Tibial artery (tissue), 4 donors: ENCODE measurements around the gene CLDN6.
A peak's percentile ranks its signal among the peaks of the same experiment; 100 is the strongest.

Source experiments
- DNase-seq, 2 donors: peaks; one replicate each; pipeline ENCODE4 v3.0.0-alpha.2; 2019
- H3K27ac ChIP-seq, 2 donors: fragments of 200-600 bp; sonication (generic) in 1 of 2; 1 replicate in 1 of 2; 2 replicates in 1 of 2; pipeline ENCODE4 v1.5.1; 2018 to 2019; ENCODE audit warnings: mild to moderate bottlenecking in 1 of 2
- H3K27me3 ChIP-seq, 2 donors: fragments of 200-600 bp; sonication (generic) in 1 of 2; one replicate each; pipeline versions ENCODE4 v1.5.1 to v1.6.0; 2016 to 2019
- H3K36me3 ChIP-seq, 3 donors: fragments of 200-600 bp; sonication (generic) in 2 of 3; one replicate each; pipeline ENCODE4 v1.5.1; 2016 to 2019; ENCODE audit warnings: mild to moderate bottlenecking in 2 of 3
- H3K4me1 ChIP-seq, 4 donors: fragments of 200-600 bp; sonication (generic) in 2 of 4; 1 replicate in 3 of 4; 2 replicates in 1 of 4; pipeline ENCODE4 v1.5.1; 2016 to 2019
- H3K4me3 ChIP-seq, 2 donors: fragments of 200-600 bp; sonication (generic) in 1 of 2; 1 replicate in 1 of 2; 2 replicates in 1 of 2; pipeline ENCODE4 v1.5.1; 2018 to 2019; ENCODE audit warnings: mild to moderate bottlenecking in 2 of 2
- H3K9me3 ChIP-seq, 3 donors: fragments of 200-600 bp; sonication (generic) in 1 of 3; one replicate each; pipeline ENCODE4 v1.5.1; 2016 to 2019
- intact Hi-C: fragments of 100-400 bp; cut with DNase I; formaldehyde crosslinking; loops from one replicate; pipeline ENCODE4 v1.15.0; 2023; ENCODE audit warnings: low total_unique reads
- TF ChIP-seq, protein P1 (sequence below), 2 experiments: fragments of 200-600 bp in 1 of 2; fragments of 450-650 bp in 1 of 2; IDR thresholded peaks; one replicate each; pipeline ENCODE4 v1.5.1; 2017 to 2019; ENCODE audit warnings: antibody characterized with exemption in 2 of 2, mild to moderate bottlenecking in 1 of 2, moderate library complexity in 1 of 2

Gene CLDN6

DNA sequence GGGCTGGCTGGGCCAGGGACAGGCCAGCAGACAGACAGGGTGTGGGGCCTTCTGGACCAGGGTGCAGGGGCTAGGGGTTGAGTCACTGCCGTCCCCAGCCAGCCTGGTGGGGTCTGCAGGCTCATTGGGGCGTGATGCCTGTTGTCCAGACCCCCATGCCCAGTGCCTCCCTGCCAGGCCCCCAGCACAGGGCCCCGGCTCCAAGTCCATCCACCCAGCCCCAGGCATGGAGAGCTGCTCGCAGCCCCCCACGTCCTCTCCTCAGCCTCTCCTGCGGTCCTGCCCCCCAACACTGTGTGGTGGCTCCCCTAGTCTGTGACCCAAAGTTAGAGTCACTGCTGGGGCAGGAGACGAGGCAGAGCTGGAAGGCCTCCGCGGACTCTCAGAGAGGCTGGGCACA lies 30.7 kb downstream of the CLDN6 start:
- no peaks in the 10 kb centered on the region for H3K9me3 ChIP-seq
- intact Hi-C loops: no loop called here
- no peak overlapping the region for H3K4me3 ChIP-seq
- no peak for DNase-seq
- H3K36me3 ChIP-seq: no peaks in the 10 kb centered on the region
- H3K4me1 ChIP-seq: peaks cover 0 to 33% (median 24%) of the 10 kb centered on the region in 4 donors
- no peak overlapping the region for H3K27ac ChIP-seq
- TF ChIP-seq, protein P1, sequence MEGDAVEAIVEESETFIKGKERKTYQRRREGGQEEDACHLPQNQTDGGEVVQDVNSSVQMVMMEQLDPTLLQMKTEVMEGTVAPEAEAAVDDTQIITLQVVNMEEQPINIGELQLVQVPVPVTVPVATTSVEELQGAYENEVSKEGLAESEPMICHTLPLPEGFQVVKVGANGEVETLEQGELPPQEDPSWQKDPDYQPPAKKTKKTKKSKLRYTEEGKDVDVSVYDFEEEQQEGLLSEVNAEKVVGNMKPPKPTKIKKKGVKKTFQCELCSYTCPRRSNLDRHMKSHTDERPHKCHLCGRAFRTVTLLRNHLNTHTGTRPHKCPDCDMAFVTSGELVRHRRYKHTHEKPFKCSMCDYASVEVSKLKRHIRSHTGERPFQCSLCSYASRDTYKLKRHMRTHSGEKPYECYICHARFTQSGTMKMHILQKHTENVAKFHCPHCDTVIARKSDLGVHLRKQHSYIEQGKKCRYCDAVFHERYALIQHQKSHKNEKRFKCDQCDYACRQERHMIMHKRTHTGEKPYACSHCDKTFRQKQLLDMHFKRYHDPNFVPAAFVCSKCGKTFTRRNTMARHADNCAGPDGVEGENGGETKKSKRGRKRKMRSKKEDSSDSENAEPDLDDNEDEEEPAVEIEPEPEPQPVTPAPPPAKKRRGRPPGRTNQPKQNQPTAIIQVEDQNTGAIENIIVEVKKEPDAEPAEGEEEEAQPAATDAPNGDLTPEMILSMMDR (IDR thresholded peaks at IDR 0.05): no peak
- H3K27me3 ChIP-seq: peaks cover 0 to 35% of the 10 kb centered on the region in 2 donors

DNA sequence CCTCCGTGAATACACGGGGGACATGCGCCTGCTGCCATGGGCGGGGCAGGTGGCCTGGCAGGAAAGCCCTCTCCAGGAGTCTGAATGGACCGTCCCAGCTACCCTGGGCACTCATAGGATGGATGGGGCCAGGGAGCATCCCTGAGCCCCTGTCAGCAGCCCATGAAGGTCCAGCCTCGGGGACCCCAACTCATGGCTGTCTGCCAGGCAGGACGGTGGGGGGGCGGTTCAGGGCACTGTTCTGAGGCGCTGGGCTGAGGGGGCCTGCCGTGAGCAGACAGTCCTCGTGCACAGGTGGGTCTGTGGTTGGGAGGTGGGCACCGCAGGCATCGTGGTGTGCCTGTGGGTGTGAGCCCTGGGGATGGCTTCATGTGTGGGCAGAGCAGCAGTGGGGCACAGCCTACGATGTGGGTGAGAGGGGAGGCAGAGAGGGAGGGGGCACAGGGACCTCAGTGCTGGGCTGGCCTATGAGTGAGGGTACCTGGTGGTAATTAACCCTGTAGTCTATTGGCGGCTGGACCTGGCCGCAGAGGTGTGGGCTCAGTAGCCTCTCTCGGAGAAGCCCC lies 31.3 kb downstream of the CLDN6 start:
- H3K4me1 ChIP-seq: peaks cover 0 to 33% (median 24%) of the 10 kb centered on the region in 4 donors
- no peak overlapping the region for H3K27ac ChIP-seq
- no peaks in the 10 kb centered on the region for H3K9me3 ChIP-seq
- intact Hi-C loops: no loop called here
- TF ChIP-seq, protein P1 (IDR thresholded peaks at IDR 0.05): no peak
- no peak overlapping the region for H3K4me3 ChIP-seq
- no peaks in the 10 kb centered on the region for H3K36me3 ChIP-seq
- H3K27me3 ChIP-seq: peaks cover 0 to 35% of the 10 kb centered on the region in 2 donors
- no peak for DNase-seq

DNA sequence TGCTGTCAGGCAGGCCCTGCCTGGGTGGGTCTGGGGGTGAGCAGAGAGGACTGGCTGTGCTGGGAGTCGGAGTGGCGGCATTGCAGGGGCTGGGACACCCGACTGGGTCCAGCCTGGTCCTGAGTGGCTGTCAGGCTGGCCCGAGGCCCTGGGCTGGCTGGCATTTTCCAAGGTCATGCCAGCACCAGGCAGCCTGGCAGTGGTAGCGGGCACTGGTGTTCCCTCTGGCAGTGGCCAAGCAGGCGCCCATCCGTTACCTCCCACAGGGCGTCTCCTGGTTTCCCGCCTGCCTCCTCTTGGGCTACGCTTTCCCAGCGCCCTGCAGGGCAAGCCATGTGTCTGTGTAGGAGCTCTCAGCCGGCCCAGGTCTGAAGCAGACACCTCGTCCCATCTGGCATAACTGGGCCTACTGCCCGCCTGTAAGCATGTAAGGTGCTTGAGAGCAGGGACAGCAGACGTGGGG lies 32.1 kb downstream of the CLDN6 start:
- intact Hi-C loops: no loop called here
- no peaks in the 10 kb centered on the region for H3K9me3 ChIP-seq
- H3K27ac ChIP-seq: peak overlapping the region in 1 of 2 donors; percentile 53
- H3K4me1 ChIP-seq: peaks cover 0 to 36% (median 27%) of the 10 kb centered on the region in 4 donors
- H3K27me3 ChIP-seq: peaks cover 0 to 35% of the 10 kb centered on the region in 2 donors
- no peaks in the 10 kb centered on the region for H3K36me3 ChIP-seq
- TF ChIP-seq, protein P1 (IDR thresholded peaks at IDR 0.05): no peak
- H3K4me3 ChIP-seq: no peak overlapping the region
- DNase-seq: peak in 1 of 2 donors; percentile 80

DNA sequence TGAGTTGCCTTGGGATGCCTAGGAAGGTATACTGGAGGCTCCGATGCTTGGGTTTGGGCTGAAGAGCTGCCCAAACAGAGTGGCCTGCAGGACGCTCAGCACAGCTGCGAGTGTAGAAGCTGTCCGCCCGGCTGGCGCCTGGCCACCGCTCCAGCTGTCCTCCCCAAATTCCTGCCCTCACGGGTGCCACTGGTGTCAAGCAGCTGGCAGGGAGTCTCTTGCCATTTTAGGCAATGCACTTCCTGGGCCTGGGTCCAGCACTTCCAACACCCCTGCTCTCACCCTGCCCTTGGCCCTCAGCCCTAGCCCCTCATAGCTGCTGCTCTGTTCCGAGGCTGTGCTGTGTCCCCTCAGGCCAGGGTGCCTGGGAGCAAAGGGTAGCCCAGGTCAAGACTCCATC lies 32.5 kb downstream of the CLDN6 start:
- H3K4me1 ChIP-seq: peaks cover 0 to 39% (median 29%) of the 10 kb centered on the region in 4 donors
- intact Hi-C loops: no loop called here
- peak overlapping the region in 1 of 2 donors; percentile 53 for H3K27ac ChIP-seq
- no peak overlapping the region for H3K4me3 ChIP-seq
- no peak for DNase-seq
- TF ChIP-seq, protein P1 (IDR thresholded peaks at IDR 0.05): no peak
- no peaks in the 10 kb centered on the region for H3K9me3 ChIP-seq
- H3K36me3 ChIP-seq: no peaks in the 10 kb centered on the region
- peaks cover 0 to 32% of the 10 kb centered on the region in 2 donors for H3K27me3 ChIP-seq

DNA sequence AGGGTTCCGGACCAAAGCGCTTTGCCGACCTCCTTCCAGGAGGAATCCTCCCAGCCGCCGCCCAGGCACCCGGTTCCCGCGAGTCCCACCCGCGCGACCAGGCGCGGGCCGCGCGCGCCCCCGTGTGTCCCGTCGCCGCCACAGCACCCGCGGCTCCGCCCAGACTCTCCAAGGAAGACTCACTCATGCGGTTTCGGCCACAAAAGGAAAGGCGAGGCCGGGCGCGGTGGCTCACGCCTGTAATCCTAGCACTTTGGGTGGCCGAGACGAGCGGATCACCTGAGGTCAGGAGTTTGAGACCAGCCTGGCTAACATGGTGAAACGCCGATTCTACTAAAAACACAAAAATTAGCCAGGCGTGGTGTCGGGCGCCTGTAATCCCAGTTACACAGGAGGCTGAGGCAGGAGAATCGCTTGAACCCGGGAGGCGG lies 34.3 kb downstream of the CLDN6 start:
- H3K4me3 ChIP-seq: peak overlapping the region; percentile 9 to 15
- no peaks in the 10 kb centered on the region for H3K9me3 ChIP-seq
- H3K27ac ChIP-seq: no peak overlapping the region
- DNase-seq: peak; percentile 78 to 90
- H3K36me3 ChIP-seq: no peaks in the 10 kb centered on the region
- TF ChIP-seq, protein P1 (IDR thresholded peaks at IDR 0.05): peak; percentile 87 to 97
- intact Hi-C loops: no loop called here
- peaks cover 0 to 27% of the 10 kb centered on the region in 2 donors for H3K27me3 ChIP-seq
- peaks cover 0 to 48% (median 38%) of the 10 kb centered on the region in 4 donors for H3K4me1 ChIP-seq
